ENCODE data around the gene GPR156.

Gene GPR156

DNA sequence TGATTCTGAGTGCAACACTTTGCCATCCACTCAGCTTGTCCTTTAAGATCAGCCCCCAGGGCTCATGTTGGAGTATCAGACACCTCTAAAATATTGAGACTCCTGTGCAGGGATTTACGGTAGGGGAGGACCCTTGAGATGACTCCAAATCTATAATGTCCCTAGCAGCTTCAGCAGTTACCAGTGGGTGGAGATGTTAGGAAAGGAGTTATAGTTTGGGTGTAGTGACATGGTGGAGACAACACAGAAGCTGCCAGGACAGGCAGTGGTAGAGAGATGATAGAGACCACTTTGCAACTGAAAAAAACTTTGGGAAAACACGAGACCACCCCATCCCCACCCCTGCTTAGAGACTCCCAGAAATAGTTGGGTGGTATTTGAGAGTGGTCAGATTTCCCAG is 147.5 kb downstream of the GPR156 start:
- no peak overlapping the region for H3K27ac ChIP-seq (ENCODE audit: low read length)
- no peaks in the 10 kb centered on the region for H3K4me1 ChIP-seq (ENCODE audit: low read length)
- no peaks in the 10 kb centered on the region for H3F3A ChIP-seq (ENCODE audit: insufficient read depth, low read length)
- H3K9me2 ChIP-seq (replicated peaks; ENCODE audit: insufficient read depth, low read length): no peaks in the 10 kb centered on the region
- no peak overlapping the region for H3K4me2 ChIP-seq (ENCODE audit: low read depth, low read length)
- H2AFZ ChIP-seq (ENCODE audit: low read length): no peak overlapping the region
- no peak for TF ChIP-seq EZH2 (optimal IDR thresholded peaks at IDR 0.05; ENCODE audit: low read depth, low read length)
- TF ChIP-seq EZH2phosphoT487 (IDR thresholded peaks at IDR 0.05; ENCODE audit: low read length): no peak
- TF ChIP-seq CTCF (IDR thresholded peaks at IDR 0.05; ENCODE audit: low read length): no peak
- no peaks in the 10 kb centered on the region for H3K36me3 ChIP-seq (replicated peaks; ENCODE audit: insufficient read depth, low read length)
- no peaks in the 10 kb centered on the region for H3K79me2 ChIP-seq (ENCODE audit: low read length)
- H3K27me3 ChIP-seq (replicated peaks; ENCODE audit: insufficient read depth, low read length): no peaks in the 10 kb centered on the region
- H3K4me3 ChIP-seq (ENCODE audit: low read length): no peak overlapping the region
- H3K9ac ChIP-seq (ENCODE audit: low read length): no peak overlapping the region
- H4K20me1 ChIP-seq (ENCODE audit: insufficient read depth, low read length): no peaks in the 10 kb centered on the region
- DNase-seq: no peak
- no peaks in the 10 kb centered on the region for H3K9me3 ChIP-seq (replicated peaks; ENCODE audit: insufficient read depth, low read length)

GRCh38 chr3:120130656-120131055 is 154.4 kb downstream of the GPR156 start:
- no peak overlapping the region for H3K4me2 ChIP-seq (ENCODE audit: low read depth, low read length)
- no peak overlapping the region for H2AFZ ChIP-seq (ENCODE audit: low read length)
- TF ChIP-seq EZH2 (optimal IDR thresholded peaks at IDR 0.05; ENCODE audit: low read depth, low read length) (no peak), CTCF (IDR thresholded peaks at IDR 0.05; ENCODE audit: low read length) (no peak), EZH2phosphoT487 (IDR thresholded peaks at IDR 0.05; ENCODE audit: low read length) (no peak)
- no peaks in the 10 kb centered on the region for H3K27me3 ChIP-seq (replicated peaks; ENCODE audit: insufficient read depth, low read length)
- no peaks in the 10 kb centered on the region for H3F3A ChIP-seq (ENCODE audit: insufficient read depth, low read length)
- H3K4me3 ChIP-seq (ENCODE audit: low read length): no peak overlapping the region
- no peaks in the 10 kb centered on the region for H3K79me2 ChIP-seq (ENCODE audit: low read length)
- no peak overlapping the region for H3K9ac ChIP-seq (ENCODE audit: low read length)
- no peaks in the 10 kb centered on the region for H3K36me3 ChIP-seq (replicated peaks; ENCODE audit: insufficient read depth, low read length)
- H3K9me3 ChIP-seq (replicated peaks; ENCODE audit: insufficient read depth, low read length): no peaks in the 10 kb centered on the region
- H3K4me1 ChIP-seq (ENCODE audit: low read length): no peaks in the 10 kb centered on the region
- H3K27ac ChIP-seq (ENCODE audit: low read length): no peak overlapping the region
- no peaks in the 10 kb centered on the region for H4K20me1 ChIP-seq (ENCODE audit: insufficient read depth, low read length)
- no peak for DNase-seq
- no peaks in the 10 kb centered on the region for H3K9me2 ChIP-seq (replicated peaks; ENCODE audit: insufficient read depth, low read length)

DNA sequence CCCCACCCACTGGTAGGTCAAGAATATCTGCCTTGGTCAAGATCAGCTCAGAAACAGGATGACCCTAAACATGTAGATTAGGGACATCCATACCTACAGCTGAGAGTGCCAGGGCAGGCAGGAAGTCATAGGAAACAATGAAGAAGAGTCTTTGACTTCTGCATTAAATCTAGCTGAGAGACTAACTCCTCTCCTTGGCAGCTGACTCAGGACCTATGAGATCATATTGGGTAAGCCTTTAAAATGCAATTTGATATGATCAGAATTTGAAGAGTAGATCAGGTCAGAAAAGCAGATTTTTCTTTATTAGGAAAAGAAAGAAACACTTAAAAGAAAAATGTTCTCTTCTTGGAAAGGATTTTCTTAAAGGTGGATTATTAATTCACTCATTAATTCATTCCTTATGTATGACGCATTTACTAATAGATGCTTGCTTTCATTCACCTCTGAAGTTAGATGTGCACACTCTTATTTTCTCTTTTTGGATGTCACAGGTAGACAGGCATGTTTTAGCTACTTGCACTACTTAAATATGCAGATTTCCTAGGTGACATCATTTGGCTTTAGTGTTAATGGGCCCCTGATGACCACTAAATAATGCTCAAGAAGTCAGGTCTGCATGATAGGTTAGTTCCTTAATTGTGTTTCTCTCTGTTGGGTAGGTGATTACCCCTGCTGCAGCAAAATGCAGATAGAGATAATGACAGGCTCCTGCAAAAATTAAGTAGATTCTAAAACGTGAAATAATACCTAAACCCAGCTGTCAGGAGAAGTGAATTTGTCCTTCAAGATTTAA is 155.1 kb downstream of the GPR156 start:
- Histone ChIP-seq H3K79me2 (ENCODE audit: low read length) (no peaks in the 10 kb centered on the region), H3K4me3 (ENCODE audit: low read length) (no peak overlapping the region), H3K9ac (ENCODE audit: low read length) (no peak overlapping the region), H3F3A (ENCODE audit: insufficient read depth, low read length) (no peaks in the 10 kb centered on the region), H3K4me1 (ENCODE audit: low read length) (no peaks in the 10 kb centered on the region), H2AFZ (ENCODE audit: low read length) (no peak overlapping the region), H3K9me2 (replicated peaks; ENCODE audit: insufficient read depth, low read length) (no peaks in the 10 kb centered on the region), H3K36me3 (replicated peaks; ENCODE audit: insufficient read depth, low read length) (no peaks in the 10 kb centered on the region), H3K27ac (ENCODE audit: low read length) (no peak overlapping the region), H3K4me2 (ENCODE audit: low read depth, low read length) (no peak overlapping the region), H3K9me3 (replicated peaks; ENCODE audit: insufficient read depth, low read length) (no peaks in the 10 kb centered on the region), H4K20me1 (ENCODE audit: insufficient read depth, low read length) (no peaks in the 10 kb centered on the region), H3K27me3 (replicated peaks; ENCODE audit: insufficient read depth, low read length) (no peaks in the 10 kb centered on the region)
- DNase-seq: no peak
- TF ChIP-seq CTCF (IDR thresholded peaks at IDR 0.05; ENCODE audit: low read length) (no peak), EZH2phosphoT487 (IDR thresholded peaks at IDR 0.05; ENCODE audit: low read length) (no peak), EZH2 (optimal IDR thresholded peaks at IDR 0.05; ENCODE audit: low read depth, low read length) (no peak)

All from MM.1S (cell line).